Mesenchymal stem cell (in vitro differentiated cells and primary cell): Measurements from ENCODE around the gene CYB5B.

Experiments
- DNase-seq: peaks from one replicate; pipeline ENCODE4 v3.0.0-alpha.2; 2013
- H2AFZ ChIP-seq: one replicate; pipeline ENCODE4 v1.6.1; 2013; ENCODE audit warnings: low read depth, mild to moderate bottlenecking, control low read depth, inconsistent platforms, low read length, moderate library complexity
- H2AK5ac ChIP-seq: 2 replicates; pipeline ENCODE4 v1.6.1; 2013; ENCODE audit warnings: low read length, moderate library complexity, mild to moderate bottlenecking, inconsistent platforms; ENCODE audit not compliant: severe bottlenecking
- H2BK120ac ChIP-seq: one replicate; pipeline ENCODE4 v1.6.1; 2013; ENCODE audit warnings: low read depth, mild to moderate bottlenecking, inconsistent platforms, low read length, moderate library complexity
- H2BK12ac ChIP-seq, 2 experiments: one replicate each; pipeline ENCODE4 v1.6.1; 2013; ENCODE audit warnings: inconsistent platforms in 2 of 2, low read length in 2 of 2, mild to moderate bottlenecking in 2 of 2, moderate library complexity in 2 of 2, control low read depth in 1 of 2
- H2BK15ac ChIP-seq: one replicate; pipeline ENCODE4 v1.6.1; 2013; ENCODE audit warnings: mild to moderate bottlenecking, low read depth, inconsistent platforms; ENCODE audit not compliant: poor library complexity, severe bottlenecking
- H2BK5ac ChIP-seq: 2 replicates; pipeline ENCODE4 v1.6.1; 2013; ENCODE audit warnings: low read depth, mild to moderate bottlenecking, low read length, control low read depth, inconsistent platforms; ENCODE audit not compliant: poor library complexity, severe bottlenecking
- H3K14ac ChIP-seq, 2 experiments: one replicate each; pipeline ENCODE4 v1.6.1; 2013; ENCODE audit warnings: inconsistent platforms in 2 of 2, low read length in 2 of 2, control low read depth in 1 of 2, mild to moderate bottlenecking in 1 of 2, moderate library complexity in 1 of 2
- H3K18ac ChIP-seq, 2 experiments: one replicate each; pipeline ENCODE4 v1.6.1; 2013; ENCODE audit warnings: inconsistent platforms in 2 of 2, low read length in 2 of 2, control low read depth in 1 of 2, low read depth in 1 of 2, mild to moderate bottlenecking in 1 of 2
- H3K23ac ChIP-seq, 2 experiments: one replicate each; pipeline ENCODE4 v1.6.1; 2013; ENCODE audit warnings: inconsistent platforms in 2 of 2, low read length in 2 of 2, mild to moderate bottlenecking in 2 of 2, moderate library complexity in 2 of 2, control low read depth in 1 of 2
- H3K27ac ChIP-seq: 2 replicates; pipeline ENCODE4 v1.5.1; 2013; ENCODE audit warnings: mild to moderate bottlenecking, moderate library complexity, low read length, control low read depth, inconsistent platforms; ENCODE audit not compliant: poor library complexity, severe bottlenecking
- H3K27me3 ChIP-seq, 2 experiments: 2 replicates each; pipeline versions ENCODE4 v1.6.1 to v1.7.0; 2013; ENCODE audit warnings: low read length in 2 of 2, mild to moderate bottlenecking in 2 of 2, moderate library complexity in 2 of 2, control low read depth in 1 of 2, inconsistent platforms in 1 of 2; ENCODE audit not compliant: control insufficient read depth in 1 of 2, insufficient read depth in 1 of 2
- H3K36me3 ChIP-seq, 2 experiments: 2 replicates each; pipeline versions ENCODE4 v1.6.1 to v1.7.0; 2013; ENCODE audit warnings: low read length in 2 of 2, control low read depth in 1 of 2, inconsistent platforms in 1 of 2, low read depth in 1 of 2, mild to moderate bottlenecking in 1 of 2; ENCODE audit not compliant: insufficient read depth in 2 of 2, control insufficient read depth in 1 of 2
- H3K4ac ChIP-seq, 2 experiments: one replicate each; pipeline ENCODE4 v1.6.1; 2013; ENCODE audit warnings: inconsistent platforms in 2 of 2, low read length in 2 of 2, mild to moderate bottlenecking in 2 of 2, moderate library complexity in 2 of 2, control low read depth in 1 of 2, low read depth in 1 of 2
- H3K4me1 ChIP-seq: 2 replicates; pipeline ENCODE4 v1.6.1; 2013; ENCODE audit warnings: low read depth, low read length, control low read depth; ENCODE audit not compliant: control insufficient read depth, insufficient read depth
- H3K4me2 ChIP-seq: 2 replicates; pipeline ENCODE4 v1.6.1; 2013; ENCODE audit warnings: low read length, mild to moderate bottlenecking, inconsistent platforms; ENCODE audit not compliant: poor library complexity, severe bottlenecking
- H3K4me3 ChIP-seq, 2 experiments: 2 replicates each; pipeline versions ENCODE4 v1.5.1 to v1.7.0; 2013; ENCODE audit warnings: low read length in 2 of 2, mild to moderate bottlenecking in 2 of 2, control low read depth in 1 of 2, low read depth in 1 of 2; ENCODE audit not compliant: insufficient read depth in 1 of 2
- H3K79me1 ChIP-seq: replicated peaks from 2 replicates; pipeline ENCODE4 v1.6.1; 2013; ENCODE audit warnings: mild to moderate bottlenecking, control low read depth, low read length, inconsistent platforms; ENCODE audit not compliant: poor library complexity, severe bottlenecking
- H3K9ac ChIP-seq: 2 replicates; pipeline ENCODE4 v1.7.0; 2013; ENCODE audit warnings: mild to moderate bottlenecking, low read length, moderate library complexity
- H3K9me3 ChIP-seq: 2 replicates; pipeline ENCODE4 v1.7.0; 2013; ENCODE audit warnings: mild to moderate bottlenecking, low read length; ENCODE audit not compliant: control insufficient read depth
- H4K8ac ChIP-seq: one replicate; pipeline ENCODE4 v1.6.1; 2013; ENCODE audit warnings: inconsistent platforms, mild to moderate bottlenecking, low read length, moderate library complexity
- H4K91ac ChIP-seq: one replicate; pipeline ENCODE4 v1.6.1; 2013; ENCODE audit warnings: mild to moderate bottlenecking, low read length, inconsistent platforms
- WGBS: methylation state at CpG from one replicate; pipeline ENCODE4 v1.1.7; 2013; ENCODE audit warnings: mixed read lengths; 5-methylcytosine and 5-hydroxymethylcytosine counted together

The CYB5B gene

GRCh38 chr16:69465083-69465721, 40.8 kb downstream of the CYB5B start:
- Histone ChIP-seq H3K14ac (no peak overlapping the region), H3K27ac (no peak overlapping the region), H3K4me1 (peaks cover 8% of the 10 kb centered on the region), H3K4me2 (no peak overlapping the region), H3K27me3 (no peaks in the 10 kb centered on the region), H3K4ac (no peak overlapping the region), H3K23ac (no peak overlapping the region), H3K79me1 (peaks cover 16% of the 10 kb centered on the region), H2AK5ac (no peak overlapping the region), H3K18ac (peak overlapping the region in 1 of 2 experiments; percentile 89), H2BK120ac (no peak overlapping the region), H2BK5ac (no peak overlapping the region), H4K8ac (no peak overlapping the region), H3K4me3 (no peak overlapping the region), H2BK15ac (no peak overlapping the region), H2BK12ac (no peak overlapping the region), H2AFZ (no peak overlapping the region), H3K9me3 (no peaks in the 10 kb centered on the region), H3K9ac (no peak overlapping the region), H3K36me3 (peaks cover 8 to 53% of the 10 kb centered on the region in 2 experiments), H4K91ac (no peak overlapping the region)
- peak; percentile 73 for DNase-seq
- whole genome bisulfite sequencing = 34% methylated on average over 4 of the region's 6 CpGs

GRCh38 chr16:69465881-69466280, 41.5 kb downstream of the CYB5B start:
- Histone ChIP-seq H4K91ac (no peak overlapping the region), H3K4me2 (no peak overlapping the region), H3K18ac (no peak overlapping the region), H2BK15ac (no peak overlapping the region), H2AK5ac (no peak overlapping the region), H2BK5ac (no peak overlapping the region), H3K27ac (no peak overlapping the region), H3K9me3 (no peaks in the 10 kb centered on the region), H2BK12ac (no peak overlapping the region), H3K79me1 (peaks cover 16% of the 10 kb centered on the region), H3K4ac (no peak overlapping the region), H4K8ac (no peak overlapping the region), H3K27me3 (no peaks in the 10 kb centered on the region), H2BK120ac (no peak overlapping the region), H3K4me3 (no peak overlapping the region), H3K4me1 (peaks cover 10% of the 10 kb centered on the region), H3K9ac (no peak overlapping the region), H3K23ac (no peak overlapping the region), H2AFZ (no peak overlapping the region), H3K14ac (no peak overlapping the region), H3K36me3 (peaks cover 8 to 47% of the 10 kb centered on the region in 2 experiments)
- WGBS = 96% methylated on average over 2 of the region's 6 CpGs
- DNase-seq = no peak

- Histone ChIP-seq H3K36me3 (peaks cover 8 to 42% of the 10 kb centered on the region in 2 experiments), H3K4me2 (no peak overlapping the region), H4K91ac (no peak overlapping the region), H3K79me1 (peaks cover 16% of the 10 kb centered on the region), H3K23ac (no peak overlapping the region), H2BK5ac (no peak overlapping the region), H2AK5ac (no peak overlapping the region), H2BK15ac (no peak overlapping the region), H3K4me1 (peaks cover 10% of the 10 kb centered on the region), H3K9ac (no peak overlapping the region), H2BK12ac (no peak overlapping the region), H3K27ac (no peak overlapping the region), H3K14ac (no peak overlapping the region), H2BK120ac (no peak overlapping the region), H3K4me3 (no peak overlapping the region), H2AFZ (no peak overlapping the region), H3K18ac (no peak overlapping the region), H3K4ac (no peak overlapping the region), H4K8ac (no peak overlapping the region), H3K9me3 (no peaks in the 10 kb centered on the region), H3K27me3 (no peaks in the 10 kb centered on the region)
- DNase-seq = no peak
- WGBS = no CpG with 5 or more reads among the region's 2 CpGs
Measured at GRCh38 chr16:69466547-69466946, 42.1 kb downstream of the CYB5B start.

GRCh38 chr16:69467080-69467479, 42.7 kb downstream of the CYB5B start:
- Histone ChIP-seq H2BK5ac (no peak overlapping the region), H3K27me3 (no peaks in the 10 kb centered on the region), H3K23ac (no peak overlapping the region), H3K79me1 (peaks cover 16% of the 10 kb centered on the region), H3K9ac (no peak overlapping the region), H3K18ac (peak overlapping the region; percentile 50 to 53), H4K8ac (no peak overlapping the region), H2AK5ac (no peak overlapping the region), H3K36me3 (peaks cover 8 to 39% of the 10 kb centered on the region in 2 experiments), H2BK12ac (no peak overlapping the region), H2AFZ (no peak overlapping the region), H3K9me3 (no peaks in the 10 kb centered on the region), H3K4ac (no peak overlapping the region), H3K14ac (no peak overlapping the region), H3K4me2 (no peak overlapping the region), H3K27ac (no peak overlapping the region), H2BK120ac (no peak overlapping the region), H4K91ac (no peak overlapping the region), H3K4me3 (no peak overlapping the region), H3K4me1 (peaks cover 10% of the 10 kb centered on the region), H2BK15ac (no peak overlapping the region)
- WGBS = no CpG with 5 or more reads among the region's 1 CpG
- no peak for DNase-seq
